H1 (cell line): ENCODE data around the gene LIMK2. TPM values are rescaled to one million over a fixed set of nuclear protein-coding genes. Genes with fewer than 3 reads are reported as not detected.

ENCODE experiments used
- CTCF ChIA-PET: fragments of 300-600 bp; sonication (Branson Sonifier 250); formaldehyde crosslinking; loops from one replicate; lab custom pipeline; 2021; ENCODE audit not compliant: partially characterized antibody; lab: Charles Lee
- POLR2A ChIA-PET: fragments of 300-600 bp; sonication (Branson Sonifier 250); formaldehyde crosslinking; loops from one replicate; lab custom pipeline; 2021; ENCODE audit warnings: inconsistent platforms; ENCODE audit not compliant: partially characterized antibody; lab: Charles Lee
- DNase-seq, 2 experiments: peaks; one replicate each; pipeline versions ENCODE4 v3.0.0 to v3.0.0-alpha.2; 2010 to 2022; ENCODE audit warnings: low spot score in 2 of 2, low read depth in 1 of 2, mixed read lengths in 1 of 2
- FAIRE-seq: peaks from 2 replicates; lab custom pipeline; 2011; peaks lifted over from hg19 to GRCh38; lab: Jason Lieb, UNC
- H2AFZ ChIP-seq: 2 replicates; pipeline ENCODE4 v1.8.1; 2012; ENCODE audit warnings: low read length, inconsistent platforms
- H2AK5ac ChIP-seq: 2 replicates; pipeline ENCODE4 v1.6.1; 2013; ENCODE audit warnings: low read depth, low read length
- H2BK120ac ChIP-seq: replicated peaks from 2 replicates; pipeline ENCODE3; 2013; ENCODE audit warnings: low read depth, low read length, inconsistent platforms
- H2BK12ac ChIP-seq: 2 replicates; pipeline ENCODE4 v1.6.1; 2013; ENCODE audit warnings: low read depth, low read length
- H2BK15ac ChIP-seq: 2 replicates; pipeline ENCODE4 v1.6.1; 2013; ENCODE audit warnings: low read length
- H2BK20ac ChIP-seq: 2 replicates; pipeline ENCODE4 v1.6.1; 2013; ENCODE audit warnings: low read length
- H2BK5ac ChIP-seq: 2 replicates; pipeline ENCODE4 v1.6.1; 2013; ENCODE audit warnings: low read depth, low read length
- H3K14ac ChIP-seq: 2 replicates; pipeline ENCODE4 v1.6.1; 2013; ENCODE audit warnings: inconsistent platforms; ENCODE audit not compliant: insufficient read length
- H3K18ac ChIP-seq: 2 replicates; pipeline ENCODE4 v1.6.1; 2013; ENCODE audit warnings: low read length; ENCODE audit errors: extremely low read depth
- H3K23ac ChIP-seq: 2 replicates; pipeline ENCODE4 v1.6.1; 2013; ENCODE audit warnings: inconsistent platforms; ENCODE audit not compliant: insufficient read length
- H3K23me2 ChIP-seq: 2 replicates; pipeline ENCODE4 v1.6.1; 2013; ENCODE audit warnings: low read depth, low read length
- H3K27ac ChIP-seq: 2 replicates; pipeline ENCODE4 v1.6.1; 2011; ENCODE audit warnings: low read depth, low read length, inconsistent platforms
- H3K27me3 ChIP-seq, 4 experiments: replicated peaks in 1 of 4; 1 replicate in 1 of 4; 2 replicates in 3 of 4; pipeline versions ENCODE4 v1.6.1 to v1.8.1; 2011 to 2013; ENCODE audit warnings: low read length in 3 of 4, mild to moderate bottlenecking in 3 of 4, inconsistent platforms in 2 of 4, mixed read lengths in 2 of 4, moderate library complexity in 1 of 4; ENCODE audit not compliant: control insufficient read depth in 3 of 4, insufficient read depth in 3 of 4; ENCODE audit errors: extremely low read depth in 1 of 4
- H3K36me3 ChIP-seq, 4 experiments: 2 replicates each; pipeline versions ENCODE4 v1.6.1 to v1.8.1; 2011 to 2013; ENCODE audit warnings: mild to moderate bottlenecking in 4 of 4, low read length in 3 of 4, moderate library complexity in 2 of 4, control low read depth in 1 of 4, inconsistent platforms in 1 of 4; ENCODE audit not compliant: insufficient read depth in 4 of 4, control insufficient read depth in 2 of 4
- H3K4ac ChIP-seq: replicated peaks from 2 replicates; pipeline ENCODE3; 2013; ENCODE audit warnings: low read length, low read depth, mixed read lengths, inconsistent platforms; ENCODE audit not compliant: insufficient read length
- H3K4me1 ChIP-seq, 4 experiments: replicated peaks in 1 of 4; 1 replicate in 1 of 4; 2 replicates in 3 of 4; pipeline versions ENCODE4 v1.6.1 to v1.8.1; 2011 to 2013; ENCODE audit warnings: low read length in 3 of 4, inconsistent platforms in 2 of 4, mixed read lengths in 1 of 4; ENCODE audit not compliant: insufficient read depth in 4 of 4, control insufficient read depth in 3 of 4
- H3K4me2 ChIP-seq, 2 experiments: 2 replicates each; pipeline versions ENCODE4 v1.6.1 to v1.8.1; 2011 to 2013; ENCODE audit warnings: low read depth in 2 of 2, low read length in 2 of 2, control low read depth in 1 of 2, inconsistent platforms in 1 of 2, mild to moderate bottlenecking in 1 of 2; ENCODE audit not compliant: insufficient read depth in 1 of 2
- H3K4me3 ChIP-seq, 4 experiments: fragments of 200-600, 300-600 bp in 1 of 4; sonication (generic), shearing (Covaris generic), sonication (Bioruptor Twin) in 1 of 4; 2 replicates each; pipeline versions ENCODE4 v1.5.1 to v1.8.1; 2011 to 2016; ENCODE audit warnings: low read length in 4 of 4, low read depth in 3 of 4, control low read depth in 2 of 4, inconsistent platforms in 2 of 4, mild to moderate bottlenecking in 2 of 4, mixed read lengths in 1 of 4, moderate library complexity in 1 of 4; ENCODE audit not compliant: insufficient read depth in 2 of 4; ENCODE audit errors: extremely low read depth in 1 of 4
- H3K56ac ChIP-seq: replicated peaks from 2 replicates; pipeline ENCODE3; 2013; ENCODE audit warnings: low read depth, mild to moderate bottlenecking, mixed read lengths, low read length, inconsistent platforms; ENCODE audit not compliant: insufficient read length
- H3K79me1 ChIP-seq: 2 replicates; pipeline ENCODE4 v1.6.1; 2013; ENCODE audit warnings: low read depth, low read length, control low read depth
- H3K79me2 ChIP-seq, 2 experiments: 2 replicates each; pipeline versions ENCODE4 v1.6.1 to v1.8.1; 2012 to 2013; ENCODE audit warnings: low read length in 2 of 2, mild to moderate bottlenecking in 2 of 2, inconsistent platforms in 1 of 2; ENCODE audit not compliant: insufficient read depth in 2 of 2, control insufficient read depth in 1 of 2
- H3K9ac ChIP-seq, 4 experiments: replicated peaks in 1 of 4; 1 replicate in 1 of 4; 2 replicates in 3 of 4; pipeline versions ENCODE4 v1.6.1 to v1.8.1; 2011 to 2013; ENCODE audit warnings: low read depth in 3 of 4, low read length in 3 of 4, control low read depth in 2 of 4, mild to moderate bottlenecking in 2 of 4, moderate library complexity in 2 of 4, inconsistent platforms in 1 of 4; ENCODE audit errors: extremely low read depth in 1 of 4
- H3K9me3 ChIP-seq, 2 experiments: 2 replicates each; pipeline versions ENCODE4 v1.6.1 to v1.8.1; 2012 to 2013; ENCODE audit warnings: mild to moderate bottlenecking in 2 of 2, moderate library complexity in 2 of 2, control low read depth in 1 of 2, inconsistent platforms in 1 of 2, low read depth in 1 of 2, low read length in 1 of 2, mixed read lengths in 1 of 2; ENCODE audit not compliant: insufficient read depth in 2 of 2
- H4K20me1 ChIP-seq, 2 experiments: replicated peaks in 1 of 2; 2 replicates each; pipeline versions ENCODE3 to v1.8.1; 2011 to 2013; ENCODE audit warnings: inconsistent platforms in 2 of 2, low read length in 2 of 2, mild to moderate bottlenecking in 1 of 2; ENCODE audit not compliant: insufficient read depth in 2 of 2, control insufficient read depth in 1 of 2
- H4K5ac ChIP-seq: 2 replicates; pipeline ENCODE4 v1.6.1; 2013; ENCODE audit warnings: low read length, low read depth, mixed read lengths, inconsistent platforms; ENCODE audit not compliant: insufficient read length
- H4K8ac ChIP-seq: 2 replicates; pipeline ENCODE4 v1.8.0; 2013; ENCODE audit warnings: mild to moderate bottlenecking, moderate library complexity, low read length, inconsistent platforms; ENCODE audit not compliant: insufficient read depth; ENCODE audit errors: extremely low read depth
- H4K91ac ChIP-seq: replicated peaks from 2 replicates; pipeline ENCODE3; 2013; ENCODE audit warnings: low read length, mixed read lengths, inconsistent platforms; ENCODE audit not compliant: insufficient read length
- ASH2L ChIP-seq: fragments of 200-600, 300-600 bp; sonication (generic); IDR thresholded peaks from one replicate; pipeline ENCODE4 v1.7.1; 2017; ENCODE audit warnings: low read length
- WGBS, 2 experiments: shearing (Covaris generic) in 1 of 2; methylation state at CpG; one replicate each; pipeline versions ENCODE4 v1.1.6 to v1.1.7; 2013 to 2015; ENCODE audit warnings: low lambda C conversion rate in 2 of 2, mixed read lengths in 2 of 2, inconsistent platforms in 1 of 2, low coverage in 1 of 2, missing lambda C conversion rate in 1 of 2; ENCODE audit not compliant: insufficient replicate concordance in 2 of 2, insufficient coverage in 1 of 2, insufficient read length in 1 of 2; ENCODE audit errors: extremely low coverage in 1 of 2, missing lambda C conversion rate in 1 of 2; 5-methylcytosine and 5-hydroxymethylcytosine counted together
- polyA plus RNA-seq, 7 experiments: library from polyadenylated mRNA; depleted of rRNA in 3 of 7; stranded (reverse) in 5 of 7; unstranded in 2 of 7; fragments of >200 nt in 5 of 7; fragments of 200-250 nt in 2 of 7; gene quantifications; 1 replicate in 5 of 7; 2 replicates in 1 of 7; 4 replicates in 1 of 7; pipeline versions ENCODE4 v1.2.1 to v1.2.3, GENCODE V29; 2011 to 2013; ENCODE audit warnings: missing spikeins in 2 of 7, mixed read lengths in 2 of 7
- total RNA-seq: library from RNA; stranded (reverse); fragmentation: NEBNext Ultra II Directional; extraction: Animal tissue kit (Norgen Biotek cat#: 25700); gene quantifications from 2 replicates; pipeline ENCODE4 v1.2.1, GENCODE V29; 2021

The LIMK2 gene
- total and polyA plus RNA-seq, 2 of the 8 experiments (the other 6 are each of a cell fraction or from before 2014, with no cell fraction given): 13.2 to 37.6 TPM

GRCh38 chr22:31287818-31288495, 75.9 kb downstream of the LIMK2 start:
- Histone ChIP-seq H3K79me2 (no peaks in the 10 kb centered on the region), H3K9ac (no peak overlapping the region), H2AK5ac (no peak overlapping the region), H3K23me2 (peaks cover 8% of the 10 kb centered on the region), H3K27ac (no peak overlapping the region), H4K8ac (no peak overlapping the region), H3K27me3 (peaks cover 6 to 30% (median 20%) of the 10 kb centered on the region in 4 experiments; a peak in 6 of 7 replicates), H3K56ac (no peak overlapping the region), H2AFZ (no peak overlapping the region), H4K5ac (no peak overlapping the region), H3K9me3 (no peaks in the 10 kb centered on the region), H3K4me1 (peaks cover 0 to 16% (median 5%) of the 10 kb centered on the region in 4 experiments; a peak in 5 of 7 replicates), H2BK12ac (no peak overlapping the region), H4K91ac (no peak overlapping the region), H3K36me3 (no peaks in the 10 kb centered on the region), H3K79me1 (no peaks in the 10 kb centered on the region), H3K4ac (no peak overlapping the region), H3K14ac (no peak overlapping the region), H2BK15ac (0 out of 2 replicates have a peak overlapping the region, but pooled peaks have one; percentile 72), H2BK120ac (no peak overlapping the region), H2BK5ac (no peak overlapping the region), H3K18ac (no peak overlapping the region), H3K4me2 (no peak overlapping the region), H3K23ac (no peak overlapping the region), H4K20me1 (no peaks in the 10 kb centered on the region), H2BK20ac (no peak overlapping the region), H3K4me3 (no peak overlapping the region)
- DNase-seq (no peak), FAIRE-seq (no peak)
- ChIA-PET CTCF (interaction anchor here (1.0 kb wide), 1 partner anchor 25 kb away, joined by 6 read pairs; no protein-coding TSS in a partner anchor), POLR2A (interaction anchor here (0.9 kb wide), 1 partner anchor 9 kb away, joined by 4 read pairs; no protein-coding TSS in a partner anchor)
- no peak for TF ChIP-seq ASH2L
- WGBS, 2 experiments: 79% methylated on average over 3 of the region's 6 CpGs; no CpG with 5 or more reads in 1 of the 2 experiments
